GM06990 (cell line): Measurements from ENCODE around the gene CACNB4.

Experiments
- DNase-seq: peaks from one replicate; pipeline ENCODE4 v3.0.0-alpha.2; 2011; ENCODE audit not compliant: insufficient read length; ENCODE audit errors: extremely low read depth
- H3K27me3 ChIP-seq: replicated peaks from 2 replicates; pipeline ENCODE4 v1.6.0; 2011; ENCODE audit warnings: low read length; ENCODE audit not compliant: control insufficient read depth, insufficient read depth
- H3K36me3 ChIP-seq: 2 replicates; pipeline ENCODE4 v1.5.1; 2011; ENCODE audit warnings: low read length; ENCODE audit not compliant: control insufficient read depth, insufficient read depth
- H3K4me3 ChIP-seq: replicated peaks from 2 replicates; pipeline ENCODE4 v1.5.1; 2011; ENCODE audit warnings: low read depth, mild to moderate bottlenecking, control low read depth, low read length
- TF ChIP-seq, protein P1 (sequence below): IDR thresholded peaks from 2 replicates; pipeline ENCODE4 v1.5.1; 2011; ENCODE audit warnings: low read length, control low read depth, mild to moderate bottlenecking, inconsistent platforms; ENCODE audit not compliant: insufficient read depth, poor library complexity, severe bottlenecking

Gene CACNB4

DNA sequence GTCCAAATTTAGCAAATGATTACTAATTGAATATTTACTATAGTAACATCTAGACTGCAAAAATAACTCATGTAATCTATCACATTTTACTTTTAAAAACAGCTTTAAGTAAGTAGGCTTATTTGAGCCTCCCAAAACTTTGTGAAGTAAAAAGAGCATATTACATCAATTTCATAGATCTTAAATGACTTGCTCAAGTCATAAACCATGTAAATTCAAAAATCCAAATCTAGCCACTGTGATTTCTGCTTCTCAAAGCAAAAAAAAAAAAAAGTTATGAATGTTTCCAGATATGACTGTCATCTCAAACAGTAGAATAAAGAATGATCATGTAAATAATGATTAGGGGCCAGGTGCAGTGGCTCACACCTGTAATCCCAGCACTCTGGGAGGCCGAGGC lies 37.5 kb downstream of the CACNB4 start:
- H3K36me3 ChIP-seq = no peaks in the 10 kb centered on the region; the same call in 1 of the 2 replicates
- H3K27me3 ChIP-seq = no peaks in the 10 kb centered on the region
- TF ChIP-seq, protein P1, sequence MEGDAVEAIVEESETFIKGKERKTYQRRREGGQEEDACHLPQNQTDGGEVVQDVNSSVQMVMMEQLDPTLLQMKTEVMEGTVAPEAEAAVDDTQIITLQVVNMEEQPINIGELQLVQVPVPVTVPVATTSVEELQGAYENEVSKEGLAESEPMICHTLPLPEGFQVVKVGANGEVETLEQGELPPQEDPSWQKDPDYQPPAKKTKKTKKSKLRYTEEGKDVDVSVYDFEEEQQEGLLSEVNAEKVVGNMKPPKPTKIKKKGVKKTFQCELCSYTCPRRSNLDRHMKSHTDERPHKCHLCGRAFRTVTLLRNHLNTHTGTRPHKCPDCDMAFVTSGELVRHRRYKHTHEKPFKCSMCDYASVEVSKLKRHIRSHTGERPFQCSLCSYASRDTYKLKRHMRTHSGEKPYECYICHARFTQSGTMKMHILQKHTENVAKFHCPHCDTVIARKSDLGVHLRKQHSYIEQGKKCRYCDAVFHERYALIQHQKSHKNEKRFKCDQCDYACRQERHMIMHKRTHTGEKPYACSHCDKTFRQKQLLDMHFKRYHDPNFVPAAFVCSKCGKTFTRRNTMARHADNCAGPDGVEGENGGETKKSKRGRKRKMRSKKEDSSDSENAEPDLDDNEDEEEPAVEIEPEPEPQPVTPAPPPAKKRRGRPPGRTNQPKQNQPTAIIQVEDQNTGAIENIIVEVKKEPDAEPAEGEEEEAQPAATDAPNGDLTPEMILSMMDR = no peak
- no peak overlapping the region for H3K4me3 ChIP-seq
- DNase-seq = no peak

DNA sequence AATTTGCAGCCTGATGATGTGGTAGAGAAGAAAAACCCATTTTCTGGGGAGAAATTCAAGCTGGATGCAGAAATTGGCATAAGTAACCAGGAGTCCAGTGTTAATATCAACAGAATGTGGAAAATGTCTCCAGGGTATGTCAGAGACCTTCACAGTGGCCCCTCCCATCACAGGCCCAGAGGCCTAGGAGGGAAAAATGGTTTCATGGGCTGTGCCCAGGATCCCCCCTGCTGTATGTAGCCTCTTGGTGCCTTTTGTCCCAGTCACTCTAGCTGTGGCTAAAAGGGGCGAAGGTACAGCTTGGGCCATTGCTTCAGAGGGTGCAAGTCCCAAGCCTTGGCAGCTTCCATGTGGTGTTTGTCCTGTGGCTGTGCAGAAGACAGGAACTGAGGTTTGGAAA lies 40.2 kb downstream of the CACNB4 start:
- no peaks in the 10 kb centered on the region for H3K27me3 ChIP-seq
- TF ChIP-seq, protein P1 = no peak
- H3K36me3 ChIP-seq = no peaks in the 10 kb centered on the region; the same call in 1 of the 2 replicates
- H3K4me3 ChIP-seq = no peak overlapping the region
- DNase-seq = no peak

DNA sequence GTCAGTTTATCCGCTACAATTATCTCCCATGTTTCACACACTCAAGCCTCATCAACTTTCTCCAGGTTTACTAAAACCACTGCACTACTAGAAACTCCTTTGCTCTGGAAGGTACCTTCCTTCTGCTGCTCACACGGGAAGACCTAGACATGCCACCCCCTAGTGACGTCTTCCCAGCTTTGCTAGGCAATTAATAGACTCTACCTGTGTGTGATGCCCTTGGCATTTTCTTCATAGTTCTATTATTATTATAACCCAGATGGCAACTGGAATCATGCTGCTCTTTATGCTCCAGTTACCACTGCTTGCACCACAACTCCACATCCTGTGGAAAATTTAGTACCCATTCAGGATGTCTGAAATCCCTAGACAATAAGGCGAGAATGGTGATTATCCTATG lies 42.4 kb downstream of the CACNB4 start:
- TF ChIP-seq, protein P1 = peak; percentile 12
- H3K4me3 ChIP-seq = no peak overlapping the region
- H3K36me3 ChIP-seq = no peaks in the 10 kb centered on the region; the same call in 1 of the 2 replicates
- DNase-seq = no peak
- H3K27me3 ChIP-seq = no peaks in the 10 kb centered on the region

DNA sequence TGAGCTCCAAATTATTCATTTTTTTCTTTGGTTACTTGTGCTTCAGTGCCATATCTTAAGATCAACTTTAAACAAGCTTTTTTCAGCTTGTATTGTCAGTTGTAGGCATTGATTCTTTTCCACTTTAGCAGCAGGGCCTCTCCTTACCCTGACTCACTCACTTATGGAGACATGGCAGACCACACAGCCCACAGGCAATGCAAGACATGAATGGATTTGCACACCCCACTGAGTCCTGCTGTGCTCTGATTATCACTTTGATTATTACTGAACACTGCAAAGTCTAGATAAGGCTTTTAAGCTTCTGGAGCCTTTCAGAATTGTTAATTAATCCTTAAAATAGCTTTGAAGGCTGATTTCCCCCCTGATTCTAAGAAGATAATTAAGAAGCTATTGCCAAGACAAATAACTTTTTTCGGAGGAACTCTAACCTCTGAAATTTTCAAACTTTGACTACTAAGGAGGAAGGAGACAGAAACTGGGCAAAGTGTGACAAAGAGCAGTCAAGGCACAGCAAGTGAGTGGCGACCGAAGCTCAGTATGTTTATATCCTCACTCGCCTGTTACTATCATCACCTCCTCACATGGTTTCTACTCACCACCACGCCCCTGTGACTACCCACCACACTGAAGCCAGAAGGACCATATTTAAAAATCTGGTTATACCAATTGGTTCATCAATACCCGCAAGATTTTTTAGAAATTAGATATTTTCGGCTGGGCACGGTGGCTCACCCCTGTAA lies 43.3 kb downstream of the CACNB4 start:
- Histone ChIP-seq H3K4me3 (no peak overlapping the region), H3K36me3 (no peaks in the 10 kb centered on the region; the same call in 1 of the 2 replicates), H3K27me3 (no peaks in the 10 kb centered on the region)
- peak; percentile 65 for DNase-seq
- TF ChIP-seq, protein P1 = no peak

DNA sequence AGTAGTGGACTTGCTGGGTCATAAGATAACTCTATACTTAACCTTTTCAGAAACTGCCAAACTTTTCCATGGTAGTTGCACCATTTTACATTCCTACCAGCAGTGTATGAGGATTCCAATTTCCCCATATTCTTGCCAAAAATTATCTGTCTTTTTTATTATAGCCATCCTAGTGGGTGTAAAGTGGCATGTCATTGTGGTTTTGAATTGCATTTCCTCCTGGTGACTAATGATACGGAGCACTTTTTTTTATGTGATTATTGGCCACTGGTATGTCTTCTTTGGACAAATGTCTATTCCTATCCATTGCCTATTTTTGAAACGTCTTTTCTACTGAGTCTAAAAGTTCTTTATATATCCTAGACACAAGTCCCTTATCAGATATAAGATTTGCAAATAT lies 44.3 kb downstream of the CACNB4 start:
- Histone ChIP-seq H3K27me3 (no peaks in the 10 kb centered on the region), H3K36me3 (no peaks in the 10 kb centered on the region; the same call in 1 of the 2 replicates), H3K4me3 (no peak overlapping the region)
- DNase-seq = no peak
- TF ChIP-seq, protein P1 = no peak
